D721Med (cell line): ENCODE results near the gene MAP2K4.

Source experiments
- DNase-seq: peaks from one replicate; pipeline ENCODE4 v3.0.0; 2011; ENCODE audit warnings: low spot score; ENCODE audit not compliant: insufficient read length
- FAIRE-seq: peaks from 2 replicates; lab custom pipeline; 2011; peaks lifted over from hg19 to GRCh38; lab: Jason Lieb, UNC
- TF ChIP-seq, protein P1 (sequence below): IDR thresholded peaks from 2 replicates; pipeline ENCODE4 v1.5.1; 2012; ENCODE audit warnings: mild to moderate bottlenecking, control low read depth; ENCODE audit not compliant: insufficient read depth; ENCODE audit errors: missing control alignments

The MAP2K4 gene

GRCh38 chr17:12178644-12179330, 158.1 kb downstream of the MAP2K4 start:
- no peak for FAIRE-seq

DNA sequence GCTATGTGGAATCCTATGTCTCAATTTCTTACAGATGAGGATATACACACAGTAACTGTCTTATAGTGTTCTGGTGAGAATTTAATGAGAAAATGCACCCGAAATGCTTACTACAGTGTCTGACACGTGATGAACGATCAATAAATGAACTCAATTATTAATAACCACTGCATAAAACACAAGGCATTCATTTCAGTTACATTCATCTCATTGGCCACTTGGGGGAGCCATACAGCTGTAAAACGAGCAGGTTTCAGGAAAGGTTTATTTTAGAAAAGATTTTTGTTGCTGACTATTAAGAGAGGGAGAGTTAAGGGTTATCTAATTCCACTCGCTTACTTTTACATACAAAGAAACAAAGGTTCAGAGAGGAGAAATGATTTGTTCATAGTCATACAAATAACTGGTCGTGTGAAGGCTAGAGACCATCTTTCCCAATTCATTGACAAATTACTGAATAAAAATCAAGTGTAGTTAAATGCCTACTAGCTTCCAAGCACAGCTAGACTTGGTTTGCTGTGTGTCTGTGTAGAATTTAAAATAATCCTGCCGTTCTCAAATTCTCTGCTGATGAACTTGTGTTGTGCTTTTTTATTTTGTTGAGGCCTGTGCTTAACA, 160.1 kb downstream of the MAP2K4 start:
- peak; percentile 19 for DNase-seq
- TF ChIP-seq, protein P1, sequence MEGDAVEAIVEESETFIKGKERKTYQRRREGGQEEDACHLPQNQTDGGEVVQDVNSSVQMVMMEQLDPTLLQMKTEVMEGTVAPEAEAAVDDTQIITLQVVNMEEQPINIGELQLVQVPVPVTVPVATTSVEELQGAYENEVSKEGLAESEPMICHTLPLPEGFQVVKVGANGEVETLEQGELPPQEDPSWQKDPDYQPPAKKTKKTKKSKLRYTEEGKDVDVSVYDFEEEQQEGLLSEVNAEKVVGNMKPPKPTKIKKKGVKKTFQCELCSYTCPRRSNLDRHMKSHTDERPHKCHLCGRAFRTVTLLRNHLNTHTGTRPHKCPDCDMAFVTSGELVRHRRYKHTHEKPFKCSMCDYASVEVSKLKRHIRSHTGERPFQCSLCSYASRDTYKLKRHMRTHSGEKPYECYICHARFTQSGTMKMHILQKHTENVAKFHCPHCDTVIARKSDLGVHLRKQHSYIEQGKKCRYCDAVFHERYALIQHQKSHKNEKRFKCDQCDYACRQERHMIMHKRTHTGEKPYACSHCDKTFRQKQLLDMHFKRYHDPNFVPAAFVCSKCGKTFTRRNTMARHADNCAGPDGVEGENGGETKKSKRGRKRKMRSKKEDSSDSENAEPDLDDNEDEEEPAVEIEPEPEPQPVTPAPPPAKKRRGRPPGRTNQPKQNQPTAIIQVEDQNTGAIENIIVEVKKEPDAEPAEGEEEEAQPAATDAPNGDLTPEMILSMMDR, result peak; percentile 57
- no peak for FAIRE-seq

More at GRCh38 chr17:12178644-12179330, 158.1 kb downstream of the MAP2K4 start:
- TF ChIP-seq, protein P1, result no peak
- DNase-seq, result no peak

GRCh38 chr17:12187658-12188057, 167.0 kb downstream of the MAP2K4 start:
- DNase-seq, result no peak
- TF ChIP-seq, protein P1, result no peak
- FAIRE-seq, result no peak

GRCh38 chr17:12193144-12193735, 172.6 kb downstream of the MAP2K4 start:
- TF ChIP-seq, protein P1, result no peak
- DNase-seq (no peak), FAIRE-seq (no peak)
